Cardiac muscle cell (in vitro differentiated cells and primary cell): ENCODE measurements around the gene WNT1. TPM values are rescaled to one million over a fixed set of nuclear protein-coding genes. Genes with fewer than 3 reads are reported as not detected.

ENCODE experiments used
- DNase-seq, 2 donors: peaks; one replicate each; pipeline versions ENCODE4 v3.0.0 to v3.0.0-alpha.2; 2010 to 2017; ENCODE audit warnings: low read depth in 1 of 2, low spot score in 1 of 2
- H3K27ac ChIP-seq: fragments of 200-600 bp; sonication (generic); 2 replicates; pipeline ENCODE4 v1.5.1; 2016
- H3K27me3 ChIP-seq: fragments of 200-600 bp; sonication (generic); 2 replicates; pipeline ENCODE4 v1.6.0; 2016; ENCODE audit warnings: control low read depth
- H3K36me3 ChIP-seq: fragments of 200-600 bp; sonication (generic); 2 replicates; pipeline ENCODE4 v1.5.1; 2016; ENCODE audit warnings: control low read depth
- H3K4me1 ChIP-seq: fragments of 200-600 bp; sonication (generic); 2 replicates; pipeline ENCODE4 v1.8.1; 2017; ENCODE audit warnings: low read depth, mild to moderate bottlenecking, mixed run types
- H3K4me3 ChIP-seq: fragments of 200-600 bp; sonication (generic); 2 replicates; pipeline ENCODE4 v1.5.1; 2016; ENCODE audit warnings: mild to moderate bottlenecking
- H3K9me3 ChIP-seq: fragments of 200-600 bp; sonication (generic); 2 replicates; pipeline ENCODE4 v1.5.1; 2017; ENCODE audit warnings: low read depth, mild to moderate bottlenecking, control low read depth
- CTCF ChIP-seq: IDR thresholded peaks from 2 replicates; pipeline ENCODE4 v1.5.1; 2012; ENCODE audit warnings: low read depth, mild to moderate bottlenecking, low read length
- polyA plus RNA-seq: library from polyadenylated mRNA; unstranded; fragments of >200 nt; fragmentation: Nextera tagmentation; extraction: Ambion mirVana; gene quantifications from 2 replicates; pipeline ENCODE4 v1.2.1, GENCODE V29; 2016
- total RNA-seq: library from RNA; depleted of rRNA; stranded (reverse); fragments of >200 nt; gene quantifications from 2 replicates; pipeline ENCODE4 v1.2.3, GENCODE V29; 2016

Gene WNT1
- total and polyA plus RNA-seq, 2 experiments from 2014 or later, result not detected

- H3K9me3 ChIP-seq, result no peaks in the 10 kb centered on the region
- peaks cover 66% of the 10 kb centered on the region for H3K27me3 ChIP-seq
- no peak for DNase-seq
- no peaks in the 10 kb centered on the region for H3K36me3 ChIP-seq
- no peak for TF ChIP-seq CTCF
- H3K4me1 ChIP-seq, result peaks cover 4% of the 10 kb centered on the region
- H3K27ac ChIP-seq, result no peak overlapping the region
- H3K4me3 ChIP-seq, result no peak overlapping the region
Measured at GRCh38 chr12:48968467-48968866, 9.7 kb upstream of the WNT1 start.

- no peak for TF ChIP-seq CTCF
- Histone ChIP-seq H3K4me3 (no peak overlapping the region), H3K27me3 (peaks cover 74% of the 10 kb centered on the region), H3K27ac (no peak overlapping the region), H3K9me3 (no peaks in the 10 kb centered on the region), H3K4me1 (peaks cover 4% of the 10 kb centered on the region), H3K36me3 (no peaks in the 10 kb centered on the region)
- no peak for DNase-seq
Measured at GRCh38 chr12:48969160-48969771, 8.9 kb upstream of the WNT1 start.

- Histone ChIP-seq H3K9me3 (no peaks in the 10 kb centered on the region), H3K4me1 (peaks cover 4% of the 10 kb centered on the region), H3K36me3 (no peaks in the 10 kb centered on the region), H3K4me3 (peak overlapping the region; percentile 12), H3K27ac (no peak overlapping the region), H3K27me3 (peaks cover 82% of the 10 kb centered on the region)
- peak; percentile 6 for TF ChIP-seq CTCF
- DNase-seq, result peak in 1 of 2 donors; percentile 58
Measured at GRCh38 chr12:48969833-48970701, 8.1 kb upstream of the WNT1 start.

- no peak for TF ChIP-seq CTCF
- peaks cover 90% of the 10 kb centered on the region for H3K27me3 ChIP-seq
- H3K9me3 ChIP-seq, result no peaks in the 10 kb centered on the region
- H3K36me3 ChIP-seq, result no peaks in the 10 kb centered on the region
- no peak for DNase-seq
- no peak overlapping the region for H3K27ac ChIP-seq
- H3K4me3 ChIP-seq, result peak overlapping the region; percentile 28
- peaks cover 4% of the 10 kb centered on the region for H3K4me1 ChIP-seq
Measured at GRCh38 chr12:48970702-48971334, 7.3 kb upstream of the WNT1 start.

GRCh38 chr12:48972213-48972951, 5.7 kb upstream of the WNT1 start:
- DNase-seq, result no peak

More at GRCh38 chr12:48972213-48972951, 5.7 kb upstream of the WNT1 start:
- Histone ChIP-seq H3K27ac (no peak overlapping the region), H3K27me3 (peaks cover 98% of the 10 kb centered on the region), H3K4me1 (peaks cover 4% of the 10 kb centered on the region), H3K9me3 (no peaks in the 10 kb centered on the region), H3K4me3 (no peak overlapping the region), H3K36me3 (no peaks in the 10 kb centered on the region)
- TF ChIP-seq CTCF, result no peak
